Measurements from ENCODE around the gene TMEM243.

The TMEM243 gene

GRCh38 chr7:87170828-87171227, 48.7 kb downstream of the TMEM243 start:
- in situ Hi-C loops (cut with MboI; ENCODE audit: low sequenced_read_pairs), result no loop called here

GRCh38 chr7:87164433-87164832, 55.1 kb downstream of the TMEM243 start:
- in situ Hi-C loops (cut with MboI; ENCODE audit: low sequenced_read_pairs), result no loop called here

- in situ Hi-C loops (cut with MboI; ENCODE audit: low sequenced_read_pairs), result no loop called here
These were observed 60.0 kb downstream of the TMEM243 start for GRCh38 chr7:87159538-87159937.

DNA sequence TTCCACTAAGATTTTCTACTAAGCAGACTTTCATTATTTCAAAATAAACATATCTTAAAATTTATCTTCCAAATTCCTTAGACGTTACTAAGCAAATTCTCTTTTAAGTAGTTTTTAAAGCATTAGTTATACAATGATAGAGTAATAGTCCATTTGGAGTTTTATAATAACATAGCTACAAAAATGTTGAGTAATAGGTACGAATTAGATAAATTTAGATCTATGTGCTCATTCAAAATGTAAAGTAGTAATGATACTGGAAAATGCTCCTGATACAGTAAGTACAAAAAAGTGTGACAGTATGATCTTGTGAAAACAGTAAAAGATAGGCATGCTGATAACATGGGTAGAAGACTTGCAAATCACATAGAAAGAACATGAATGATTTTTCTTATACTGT, 62.8 kb downstream of the TMEM243 start:
- in situ Hi-C loops (cut with MboI; ENCODE audit: low sequenced_read_pairs), result no loop called here

DNA sequence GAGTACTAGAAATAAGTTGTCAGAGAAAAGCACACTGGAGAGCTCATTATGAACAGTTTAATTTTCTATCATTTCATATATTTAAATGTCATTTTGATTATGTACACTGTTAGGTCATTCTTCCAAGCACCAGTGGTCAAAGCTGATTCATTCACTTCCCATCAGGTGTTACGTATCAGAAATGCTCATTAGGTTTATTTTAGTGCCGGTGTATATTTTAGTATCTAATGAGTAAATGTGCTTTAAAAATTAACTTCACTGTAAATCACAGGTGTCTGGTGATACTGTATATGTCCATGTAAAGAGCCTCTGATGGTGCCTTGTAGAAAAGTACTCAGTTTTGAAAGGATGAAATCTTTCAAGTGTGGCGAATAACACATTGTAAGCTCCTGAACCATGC, 63.7 kb downstream of the TMEM243 start:
- in situ Hi-C loops (cut with MboI; ENCODE audit: low sequenced_read_pairs), result no loop called here

GRCh38 chr7:87154569-87154968, 65.0 kb downstream of the TMEM243 start:
- in situ Hi-C loops (cut with MboI; ENCODE audit: low sequenced_read_pairs), result no loop called here

- in situ Hi-C loops (cut with MboI; ENCODE audit: low sequenced_read_pairs), result no loop called here
These were observed 65.4 kb downstream of the TMEM243 start for GRCh38 chr7:87154166-87154565.

- in situ Hi-C loops (cut with MboI; ENCODE audit: low sequenced_read_pairs), result no loop called here
These were observed 66.5 kb downstream of the TMEM243 start for GRCh38 chr7:87152897-87153641.

- in situ Hi-C loops (cut with MboI; ENCODE audit: low sequenced_read_pairs), result no loop called here
These were observed 67.2 kb downstream of the TMEM243 start, which contains the start of gene DMTF1 for GRCh38 chr7:87152112-87152896. Gene DMTF1 (plus strand): TSS chr7:87152453. CDS start chr7:87164942, 12,489 bp downstream.

DNA sequence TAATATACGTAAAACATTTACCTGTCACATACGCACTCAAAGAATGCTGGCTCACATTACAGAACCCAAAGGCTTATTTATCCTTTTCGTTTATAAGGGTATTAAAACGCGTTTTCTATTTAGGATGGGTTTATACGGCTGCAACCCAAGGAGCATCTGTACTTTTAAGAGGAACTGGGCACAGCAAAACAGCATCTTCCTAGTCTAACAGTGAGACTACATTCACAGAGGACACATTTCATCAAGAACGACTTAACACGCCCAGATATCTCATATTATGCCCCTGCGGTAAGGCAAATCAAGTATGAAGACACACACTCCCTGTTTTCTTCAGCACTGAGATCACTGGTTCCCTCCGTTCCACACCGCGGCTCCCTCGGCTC, 67.8 kb downstream of the TMEM243 start:
- in situ Hi-C loops (cut with MboI; ENCODE audit: low sequenced_read_pairs), result no loop called here

DNA sequence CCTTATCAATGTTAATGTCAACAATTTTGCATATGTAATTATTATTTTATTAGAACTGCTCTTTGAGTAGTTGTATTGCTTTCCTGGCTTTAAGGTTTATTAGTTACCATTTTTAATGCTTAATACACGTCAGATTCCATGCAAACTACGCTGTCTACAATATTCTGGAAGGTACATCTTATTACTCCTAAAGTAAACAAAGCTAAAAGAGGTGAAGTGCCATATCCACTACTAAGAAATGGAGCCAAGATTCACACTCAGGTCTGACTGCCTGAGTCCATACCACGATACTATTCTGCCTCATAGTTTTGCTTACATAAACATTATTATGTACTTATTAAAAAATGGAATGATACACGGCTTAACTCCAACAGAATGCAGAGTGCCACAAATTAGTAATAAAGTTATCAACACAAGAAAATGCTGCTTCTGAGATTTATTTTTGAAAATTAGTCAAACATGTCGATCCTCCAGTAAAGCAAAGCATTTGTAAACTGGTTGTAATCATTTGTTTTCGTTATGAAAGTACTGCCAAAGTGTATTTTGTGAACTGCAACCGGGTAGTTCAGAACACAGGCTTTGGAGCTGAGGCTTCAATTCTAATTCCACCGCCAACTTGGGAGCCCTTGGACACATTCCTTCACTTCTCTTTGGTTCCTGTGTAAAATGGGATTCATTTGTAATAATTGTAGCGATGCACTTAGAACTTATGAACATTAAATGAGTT, 68.4 kb downstream of the TMEM243 start:
- in situ Hi-C loops (cut with MboI; ENCODE audit: low sequenced_read_pairs), result no loop called here

GRCh38 chr7:87148332-87148955, 71.1 kb downstream of the TMEM243 start:
- in situ Hi-C loops (cut with MboI; ENCODE audit: low sequenced_read_pairs), result no loop called here

DNA sequence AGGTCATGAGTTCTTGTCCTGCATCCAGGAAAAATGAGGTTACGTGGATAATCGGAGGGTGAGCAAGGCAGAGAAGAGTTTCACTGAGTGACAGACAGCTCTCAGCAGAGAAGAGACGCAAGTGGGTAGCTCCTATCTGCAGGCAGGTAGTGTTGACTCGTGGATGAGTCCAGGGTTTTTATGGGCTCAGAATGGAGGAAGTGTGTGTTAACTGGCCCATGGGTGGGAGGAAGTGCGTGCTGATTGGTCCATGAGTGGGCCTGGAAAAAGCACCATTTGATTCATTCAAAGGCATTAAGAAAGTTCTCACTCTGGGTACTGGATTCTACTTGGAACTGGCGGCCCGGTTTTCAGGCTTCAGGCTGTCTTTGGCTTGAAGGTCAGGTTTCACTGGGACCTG, 72.0 kb downstream of the TMEM243 start:
- in situ Hi-C loops (cut with MboI; ENCODE audit: low sequenced_read_pairs), result no loop called here

DNA sequence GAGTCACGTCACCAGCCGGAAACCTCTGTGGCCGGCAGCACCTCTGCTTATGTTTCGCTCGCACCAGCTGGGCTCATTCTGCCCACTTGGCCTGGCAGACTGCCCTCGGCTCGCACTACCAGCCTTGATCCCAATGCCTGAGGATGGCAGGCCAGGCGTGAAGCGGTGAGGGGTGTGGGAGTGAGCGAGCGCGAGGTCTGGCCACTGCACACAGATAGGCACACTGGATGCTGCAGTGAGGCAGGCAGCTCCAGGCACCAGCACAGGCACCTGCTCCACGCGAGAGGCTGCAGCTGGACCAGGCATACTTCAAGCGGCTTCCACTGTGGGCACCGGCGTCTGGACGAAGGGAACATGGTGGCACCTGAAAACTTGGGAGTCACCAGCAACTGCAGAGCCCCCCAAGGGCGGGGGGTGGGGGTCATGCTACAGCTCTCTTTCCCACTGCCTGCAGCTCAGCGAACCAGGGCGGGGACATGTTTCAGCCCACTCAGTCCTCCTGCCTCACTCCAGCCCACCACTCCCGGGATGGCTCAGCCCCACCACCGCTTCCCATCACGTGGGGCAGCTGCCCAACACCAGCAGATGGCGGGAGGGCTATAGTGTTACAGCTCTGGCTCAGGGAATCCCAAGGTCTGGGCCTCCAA, 72.7 kb downstream of the TMEM243 start:
- in situ Hi-C loops (cut with MboI; ENCODE audit: low sequenced_read_pairs), result no loop called here
